Liver (tissue), 9 donors: ENCODE data around the gene VGF. TPM values are rescaled to one million over a fixed set of nuclear protein-coding genes. Genes with fewer than 3 reads are reported as not detected.
"Not testable (repeated sequence)": the region's sequence is repeated elsewhere in the genome, so short reads cannot be mapped to it uniquely, and the experiment has no call there.

Experiments
- DNase-seq: peaks from one replicate; pipeline ENCODE4 v3.0.0-alpha.2; 2017; ENCODE audit warnings: low spot score
- H3K27ac ChIP-seq, 2 donors: one replicate each; pipeline ENCODE4 v1.7.0; 2013; ENCODE audit warnings: inconsistent platforms in 2 of 2, low read length in 2 of 2, control low read depth in 1 of 2, low read depth in 1 of 2, mild to moderate bottlenecking in 1 of 2
- H3K27me3 ChIP-seq, 4 donors: one replicate each; pipeline versions ENCODE4 v1.6.1 to v1.7.0; 2013; ENCODE audit warnings: low read length in 3 of 4, inconsistent platforms in 1 of 4, mild to moderate bottlenecking in 1 of 4, moderate library complexity in 1 of 4; ENCODE audit not compliant: control insufficient read depth in 4 of 4, insufficient read depth in 4 of 4
- H3K36me3 ChIP-seq, 4 donors: one replicate each; pipeline versions ENCODE4 v1.6.1 to v1.7.0; 2013; ENCODE audit warnings: low read length in 3 of 4, mild to moderate bottlenecking in 3 of 4, low read depth in 1 of 4, moderate library complexity in 1 of 4; ENCODE audit not compliant: control insufficient read depth in 4 of 4, insufficient read depth in 3 of 4
- H3K4me1 ChIP-seq, 4 donors: one replicate each; pipeline versions ENCODE4 v1.6.1 to v1.7.0; 2013; ENCODE audit warnings: low read length in 3 of 4, mild to moderate bottlenecking in 3 of 4, moderate library complexity in 1 of 4; ENCODE audit not compliant: control insufficient read depth in 4 of 4, insufficient read depth in 4 of 4
- H3K4me3 ChIP-seq, 3 donors: one replicate each; pipeline versions ENCODE4 v1.6.1 to v1.7.0; 2013; ENCODE audit warnings: low read length in 3 of 3, control low read depth in 1 of 3, low read depth in 1 of 3, mild to moderate bottlenecking in 1 of 3
- H3K9ac ChIP-seq, 2 donors: one replicate each; pipeline ENCODE4 v1.7.0; 2013; ENCODE audit warnings: low read length in 2 of 2, mild to moderate bottlenecking in 2 of 2, moderate library complexity in 2 of 2, control low read depth in 1 of 2, low read depth in 1 of 2
- H3K9me3 ChIP-seq, 4 donors: one replicate each; pipeline versions ENCODE4 v1.6.1 to v1.7.0; 2013; ENCODE audit warnings: low read length in 3 of 4; ENCODE audit not compliant: control insufficient read depth in 4 of 4
- EGR1 ChIP-seq, 2 donors: IDR thresholded peaks; 2 replicates each; pipeline ENCODE4 v1.6.1; 2016 to 2018; ENCODE audit warnings: antibody characterized with exemption in 2 of 2, low read depth in 2 of 2
- FOXA1 ChIP-seq: IDR thresholded peaks from 2 replicates; pipeline ENCODE4 v1.6.1; 2016; ENCODE audit warnings: antibody characterized with exemption
- FOXA2 ChIP-seq: IDR thresholded peaks from 2 replicates; pipeline ENCODE4 v1.6.1; 2016; ENCODE audit warnings: antibody characterized with exemption
- GABPA ChIP-seq, 2 donors: IDR thresholded peaks in 1 of 2; conservative IDR thresholded peaks in 1 of 2; 2 replicates each; pipeline ENCODE4 v1.6.1; 2016; ENCODE audit warnings: antibody characterized with exemption in 2 of 2, mild to moderate bottlenecking in 1 of 2, moderate library complexity in 1 of 2
- HNF4A ChIP-seq, 2 donors: conservative IDR thresholded peaks; 2 replicates each; pipeline ENCODE4 v1.6.1; 2016; ENCODE audit warnings: antibody characterized with exemption in 2 of 2, mild to moderate bottlenecking in 2 of 2
- HNF4G ChIP-seq: IDR thresholded peaks from 2 replicates; pipeline ENCODE4 v1.6.1; 2016; ENCODE audit warnings: antibody characterized with exemption
- JUND ChIP-seq, 2 donors: IDR thresholded peaks; 2 replicates each; pipeline ENCODE4 v1.6.1; 2016; ENCODE audit warnings: antibody characterized with exemption in 2 of 2
- NR2F2 ChIP-seq: IDR thresholded peaks from 2 replicates; pipeline ENCODE4 v1.6.1; 2016; ENCODE audit warnings: antibody characterized with exemption
- RAD21 ChIP-seq, 2 donors: IDR thresholded peaks; 2 replicates each; pipeline ENCODE4 v1.6.1; 2016; ENCODE audit warnings: antibody characterized with exemption in 2 of 2, mild to moderate bottlenecking in 2 of 2
- SP1 ChIP-seq: IDR thresholded peaks from 2 replicates; pipeline ENCODE4 v1.6.1; 2018; ENCODE audit warnings: antibody characterized with exemption, mild to moderate bottlenecking
- TAF1 ChIP-seq: conservative IDR thresholded peaks from 2 replicates; pipeline ENCODE4 v1.6.1; 2016; ENCODE audit warnings: antibody characterized with exemption, mild to moderate bottlenecking
- YY1 ChIP-seq: IDR thresholded peaks from 2 replicates; pipeline ENCODE4 v1.6.1; 2016; ENCODE audit warnings: antibody characterized with exemption, mild to moderate bottlenecking
- WGBS: extraction: QIAGEN DNeasy Blood & Tissue Kit; methylation state at CpG from one replicate; pipeline ENCODE4 v1.1.7; 2013; 5-methylcytosine and 5-hydroxymethylcytosine counted together
- polyA plus RNA-seq, 2 donors: library from polyadenylated mRNA; stranded (reverse) in 1 of 2; unstranded in 1 of 2; fragments of 200-250 nt in 1 of 2; fragments of >200 nt in 1 of 2; fragmentation: Nextera tagmentation in 1 of 2; extraction: Ambion mirVana in 1 of 2; gene quantifications; one replicate each; pipeline versions ENCODE4 v1.2.1 to v1.2.3, GENCODE V29; 2013 to 2015
- total RNA-seq, 2 donors: library from RNA; depleted of rRNA; stranded (reverse); fragments of >200 nt; gene quantifications; one replicate each; pipeline ENCODE4 v1.2.3, GENCODE V29; 2014
- TF ChIP-seq, protein P1 (sequence below): IDR thresholded peaks from 2 replicates; pipeline ENCODE4 v1.6.1; 2016; ENCODE audit warnings: antibody characterized with exemption, mild to moderate bottlenecking
- TF ChIP-seq, protein P2 (sequence below): IDR thresholded peaks from 2 replicates; pipeline ENCODE4 v1.6.1; 2016; ENCODE audit warnings: antibody characterized with exemption
- TF ChIP-seq, protein P3 (sequence below): IDR thresholded peaks from 2 replicates; pipeline ENCODE4 v1.6.1; 2016; ENCODE audit warnings: antibody characterized with exemption
- TF ChIP-seq, protein P4 (sequence below): fragments of 150-350 bp; IDR thresholded peaks from 2 replicates; pipeline ENCODE4 v1.5.1; 2017; ENCODE audit warnings: improper control_type of control experiment, low read depth, low read length; ENCODE audit not compliant: missing input control
- donor health status: healthy.
- donor health status: healthy.
- donor health status: healthy.
- donor health status: healthy.
- donor health status: healthy.

Gene VGF
- total and polyA plus RNA-seq, 4 donors, result not detected

DNA sequence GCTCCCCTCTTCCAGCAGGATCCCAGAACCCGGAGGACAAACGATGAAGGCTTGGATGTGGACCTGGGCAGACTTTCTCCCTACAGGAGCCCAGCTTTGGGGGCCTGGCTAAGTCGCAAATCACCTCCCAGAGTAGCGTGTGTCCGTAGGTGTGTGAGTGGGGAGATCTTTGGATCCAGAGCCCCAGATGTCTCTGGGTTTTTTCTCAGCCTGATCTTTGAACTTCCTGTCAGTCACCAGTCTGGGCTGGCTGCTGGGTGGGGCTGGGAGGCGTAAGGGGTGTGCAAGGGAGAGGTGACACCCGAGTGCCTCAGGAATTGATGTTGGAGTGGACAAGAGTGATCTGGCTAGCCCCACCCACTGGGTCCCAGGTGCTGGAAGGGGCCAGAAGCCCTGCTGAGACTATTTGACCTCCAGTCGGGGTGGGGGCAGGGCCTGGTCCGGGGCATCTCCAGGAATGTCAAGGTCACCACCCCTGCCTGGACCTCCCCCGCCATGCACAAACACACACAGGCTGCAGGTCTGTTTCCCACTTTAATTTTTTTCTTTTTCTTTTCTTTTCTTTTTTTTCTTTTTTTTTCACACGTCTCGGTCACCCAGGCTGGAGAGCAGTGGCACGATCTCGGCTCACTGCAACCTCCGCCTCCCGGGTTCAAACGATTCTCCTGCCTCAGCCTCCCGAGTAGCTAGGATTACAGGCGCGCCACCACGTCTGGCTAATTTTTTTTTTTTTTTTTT is 35.7 kb upstream of the VGF start, which contains the start of gene MOGAT3 (continued):
- TF ChIP-seq, protein P1, sequence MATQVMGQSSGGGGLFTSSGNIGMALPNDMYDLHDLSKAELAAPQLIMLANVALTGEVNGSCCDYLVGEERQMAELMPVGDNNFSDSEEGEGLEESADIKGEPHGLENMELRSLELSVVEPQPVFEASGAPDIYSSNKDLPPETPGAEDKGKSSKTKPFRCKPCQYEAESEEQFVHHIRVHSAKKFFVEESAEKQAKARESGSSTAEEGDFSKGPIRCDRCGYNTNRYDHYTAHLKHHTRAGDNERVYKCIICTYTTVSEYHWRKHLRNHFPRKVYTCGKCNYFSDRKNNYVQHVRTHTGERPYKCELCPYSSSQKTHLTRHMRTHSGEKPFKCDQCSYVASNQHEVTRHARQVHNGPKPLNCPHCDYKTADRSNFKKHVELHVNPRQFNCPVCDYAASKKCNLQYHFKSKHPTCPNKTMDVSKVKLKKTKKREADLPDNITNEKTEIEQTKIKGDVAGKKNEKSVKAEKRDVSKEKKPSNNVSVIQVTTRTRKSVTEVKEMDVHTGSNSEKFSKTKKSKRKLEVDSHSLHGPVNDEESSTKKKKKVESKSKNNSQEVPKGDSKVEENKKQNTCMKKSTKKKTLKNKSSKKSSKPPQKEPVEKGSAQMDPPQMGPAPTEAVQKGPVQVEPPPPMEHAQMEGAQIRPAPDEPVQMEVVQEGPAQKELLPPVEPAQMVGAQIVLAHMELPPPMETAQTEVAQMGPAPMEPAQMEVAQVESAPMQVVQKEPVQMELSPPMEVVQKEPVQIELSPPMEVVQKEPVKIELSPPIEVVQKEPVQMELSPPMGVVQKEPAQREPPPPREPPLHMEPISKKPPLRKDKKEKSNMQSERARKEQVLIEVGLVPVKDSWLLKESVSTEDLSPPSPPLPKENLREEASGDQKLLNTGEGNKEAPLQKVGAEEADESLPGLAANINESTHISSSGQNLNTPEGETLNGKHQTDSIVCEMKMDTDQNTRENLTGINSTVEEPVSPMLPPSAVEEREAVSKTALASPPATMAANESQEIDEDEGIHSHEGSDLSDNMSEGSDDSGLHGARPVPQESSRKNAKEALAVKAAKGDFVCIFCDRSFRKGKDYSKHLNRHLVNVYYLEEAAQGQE, result no peak
- no peak for TF ChIP-seq TAF1
- peak; percentile 19 for TF ChIP-seq YY1
- TF ChIP-seq, protein P2, sequence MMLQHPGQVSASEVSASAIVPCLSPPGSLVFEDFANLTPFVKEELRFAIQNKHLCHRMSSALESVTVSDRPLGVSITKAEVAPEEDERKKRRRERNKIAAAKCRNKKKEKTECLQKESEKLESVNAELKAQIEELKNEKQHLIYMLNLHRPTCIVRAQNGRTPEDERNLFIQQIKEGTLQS, result no peak

DNA sequence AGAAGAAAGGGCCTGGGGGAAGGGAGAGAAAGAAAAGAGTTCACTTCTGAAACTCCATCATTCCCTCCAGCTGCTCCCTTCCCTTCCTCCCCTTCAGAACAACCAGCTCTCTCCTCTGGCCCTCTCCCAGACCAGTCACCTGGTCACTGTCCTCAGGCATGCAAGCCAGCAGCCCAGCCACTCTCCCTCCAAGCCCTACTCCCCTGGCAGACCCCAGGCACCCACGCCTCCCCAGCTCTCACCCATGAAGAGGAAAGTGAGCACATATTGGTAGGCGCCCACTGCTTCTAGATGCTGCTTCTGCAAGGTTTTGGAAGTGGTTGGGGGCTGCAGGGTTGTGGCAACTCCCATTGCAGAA is 35.1 kb upstream of the VGF start:
- Histone ChIP-seq H3K36me3 (peaks cover 0 to 1% (median 0%) of the 10 kb centered on the region in 4 donors), H3K27me3 (no peaks in the 10 kb centered on the region), H3K27ac (peak overlapping the region; percentile 3 to 40), H3K9ac (no peak overlapping the region), H3K9me3 (no peaks in the 10 kb centered on the region), H3K4me1 (peaks cover 2 to 27% (median 15%) of the 10 kb centered on the region in 4 donors), H3K4me3 (peak overlapping the region in 2 of 3 donors; percentile 6 to 32)
- TF ChIP-seq TAF1 (no peak), HNF4A (conservative IDR thresholded peaks at IDR 0.05) (no peak), NR2F2 (no peak), YY1 (no peak), FOXA2 (no peak), SP1 (no peak), FOXA1 (no peak), EGR1 (IDR thresholded peaks at IDR 0.05; ENCODE audit: low read depth in 2 of 2) (no peak), JUND (IDR thresholded peaks at IDR 0.05) (no peak), GABPA (IDR thresholded peaks at IDR 0.05 in 1 of 2, conservative IDR thresholded peaks at IDR 0.05 in 1 of 2) (no peak), HNF4G (no peak), RAD21 (IDR thresholded peaks at IDR 0.05) (no peak)
- TF ChIP-seq, protein P3, sequence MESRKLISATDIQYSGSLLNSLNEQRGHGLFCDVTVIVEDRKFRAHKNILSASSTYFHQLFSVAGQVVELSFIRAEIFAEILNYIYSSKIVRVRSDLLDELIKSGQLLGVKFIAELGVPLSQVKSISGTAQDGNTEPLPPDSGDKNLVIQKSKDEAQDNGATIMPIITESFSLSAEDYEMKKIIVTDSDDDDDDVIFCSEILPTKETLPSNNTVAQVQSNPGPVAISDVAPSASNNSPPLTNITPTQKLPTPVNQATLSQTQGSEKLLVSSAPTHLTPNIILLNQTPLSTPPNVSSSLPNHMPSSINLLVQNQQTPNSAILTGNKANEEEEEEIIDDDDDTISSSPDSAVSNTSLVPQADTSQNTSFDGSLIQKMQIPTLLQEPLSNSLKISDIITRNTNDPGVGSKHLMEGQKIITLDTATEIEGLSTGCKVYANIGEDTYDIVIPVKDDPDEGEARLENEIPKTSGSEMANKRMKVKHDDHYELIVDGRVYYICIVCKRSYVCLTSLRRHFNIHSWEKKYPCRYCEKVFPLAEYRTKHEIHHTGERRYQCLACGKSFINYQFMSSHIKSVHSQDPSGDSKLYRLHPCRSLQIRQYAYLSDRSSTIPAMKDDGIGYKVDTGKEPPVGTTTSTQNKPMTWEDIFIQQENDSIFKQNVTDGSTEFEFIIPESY, result no peak
- TF ChIP-seq, protein P4, sequence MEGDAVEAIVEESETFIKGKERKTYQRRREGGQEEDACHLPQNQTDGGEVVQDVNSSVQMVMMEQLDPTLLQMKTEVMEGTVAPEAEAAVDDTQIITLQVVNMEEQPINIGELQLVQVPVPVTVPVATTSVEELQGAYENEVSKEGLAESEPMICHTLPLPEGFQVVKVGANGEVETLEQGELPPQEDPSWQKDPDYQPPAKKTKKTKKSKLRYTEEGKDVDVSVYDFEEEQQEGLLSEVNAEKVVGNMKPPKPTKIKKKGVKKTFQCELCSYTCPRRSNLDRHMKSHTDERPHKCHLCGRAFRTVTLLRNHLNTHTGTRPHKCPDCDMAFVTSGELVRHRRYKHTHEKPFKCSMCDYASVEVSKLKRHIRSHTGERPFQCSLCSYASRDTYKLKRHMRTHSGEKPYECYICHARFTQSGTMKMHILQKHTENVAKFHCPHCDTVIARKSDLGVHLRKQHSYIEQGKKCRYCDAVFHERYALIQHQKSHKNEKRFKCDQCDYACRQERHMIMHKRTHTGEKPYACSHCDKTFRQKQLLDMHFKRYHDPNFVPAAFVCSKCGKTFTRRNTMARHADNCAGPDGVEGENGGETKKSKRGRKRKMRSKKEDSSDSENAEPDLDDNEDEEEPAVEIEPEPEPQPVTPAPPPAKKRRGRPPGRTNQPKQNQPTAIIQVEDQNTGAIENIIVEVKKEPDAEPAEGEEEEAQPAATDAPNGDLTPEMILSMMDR, result no peak
- TF ChIP-seq, protein P1, result no peak
- WGBS, result 62% methylated on average over 2 of the region's 2 CpGs
- no peak for DNase-seq

DNA sequence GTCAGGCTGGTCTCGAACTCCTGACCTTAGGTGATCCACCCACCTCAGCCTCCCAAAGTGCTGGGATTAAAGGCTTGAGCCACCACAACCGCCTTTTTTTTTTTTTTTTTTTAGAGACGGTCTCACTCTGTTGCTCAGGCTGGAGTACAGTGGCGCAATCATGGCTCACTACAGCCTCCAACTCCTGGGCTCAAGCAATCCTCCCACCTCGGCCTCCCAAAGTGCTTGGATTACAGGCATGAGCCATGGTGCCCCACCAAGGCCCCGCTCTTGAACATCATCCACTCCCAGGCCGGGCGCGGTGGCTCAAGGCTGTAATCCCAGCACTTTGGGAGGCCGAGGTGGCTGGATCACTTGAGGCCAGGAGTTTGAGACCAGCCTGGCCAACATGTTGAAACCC is 34.2 kb upstream of the VGF start:
- not testable (repeated sequence) for H3K36me3 ChIP-seq, H3K9me3 ChIP-seq, H3K27me3 ChIP-seq, DNase-seq, H3K27ac ChIP-seq, H3K4me3 ChIP-seq, H3K9ac ChIP-seq
- WGBS, result 94% methylated on average over 10 of the region's 10 CpGs
- H3K4me1 ChIP-seq, result peaks cover 2 to 27% (median 15%) of the 10 kb centered on the region in 4 donors
